Measurements from ENCODE around the gene TEK. TPM values are rescaled to one million over a fixed set of nuclear protein-coding genes. Genes with fewer than 3 reads are reported as not detected.

TEK gene
- total and polyA plus RNA-seq, 9 of the 15 experiments (the other 6 are each of a cell fraction or from before 2014, with no cell fraction given): 0.03 to 0.13 (median 0.06) TPM

DNA sequence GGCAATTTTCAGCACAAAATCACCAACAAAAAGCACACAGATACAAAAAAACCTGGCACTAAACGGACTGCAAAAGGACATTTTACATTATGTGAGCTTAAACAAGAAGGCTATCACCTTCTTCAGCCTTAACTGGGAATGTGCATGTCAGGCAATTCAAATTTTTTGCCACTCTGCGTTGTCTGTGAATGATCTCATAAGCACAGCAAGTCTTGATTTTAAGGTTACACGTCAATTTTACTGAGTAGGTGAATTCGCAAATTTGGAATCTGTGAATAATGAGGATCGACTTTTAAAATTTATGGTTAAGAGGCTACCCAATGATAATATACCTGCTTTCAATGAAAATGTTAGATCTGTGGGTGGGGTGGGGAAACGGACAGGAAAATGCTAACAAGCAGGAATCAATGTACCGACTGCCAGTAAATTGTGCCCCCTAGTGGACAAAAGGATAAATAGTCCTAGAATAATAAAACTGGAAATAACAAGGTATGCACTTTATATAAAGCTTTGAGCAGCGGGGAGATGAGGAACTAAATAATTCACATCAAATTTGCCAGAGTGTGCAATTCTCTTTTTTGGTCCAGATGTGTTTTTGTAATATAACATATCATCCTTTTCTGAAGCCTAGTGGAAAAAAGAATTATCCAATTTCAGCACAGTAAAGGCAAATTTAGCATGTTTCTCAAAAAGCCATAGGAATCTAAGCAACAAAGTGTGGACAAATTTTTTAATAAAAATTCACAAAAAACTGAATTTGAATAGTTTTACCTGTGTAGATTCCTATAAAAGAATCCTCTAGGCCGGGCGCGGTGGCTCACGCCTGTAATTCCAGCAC, 167.4 kb downstream of the TEK start:
- TF ChIP-seq C11orf30 (IDR thresholded peaks at IDR 0.05; ENCODE audit: low read depth) (peak; percentile 10; the same call in 1 of the 2 replicates), ZSCAN32 (CRISPR knock-in tag; IDR thresholded peaks at IDR 0.05) (no peak), RAD21 (CRISPR knock-in tag; conservative IDR thresholded peaks at IDR 0.05 in 1 of 2, IDR thresholded peaks at IDR 0.05 in 1 of 2) (peak; percentile 45 to 55)
- TF ChIP-seq, protein P1, sequence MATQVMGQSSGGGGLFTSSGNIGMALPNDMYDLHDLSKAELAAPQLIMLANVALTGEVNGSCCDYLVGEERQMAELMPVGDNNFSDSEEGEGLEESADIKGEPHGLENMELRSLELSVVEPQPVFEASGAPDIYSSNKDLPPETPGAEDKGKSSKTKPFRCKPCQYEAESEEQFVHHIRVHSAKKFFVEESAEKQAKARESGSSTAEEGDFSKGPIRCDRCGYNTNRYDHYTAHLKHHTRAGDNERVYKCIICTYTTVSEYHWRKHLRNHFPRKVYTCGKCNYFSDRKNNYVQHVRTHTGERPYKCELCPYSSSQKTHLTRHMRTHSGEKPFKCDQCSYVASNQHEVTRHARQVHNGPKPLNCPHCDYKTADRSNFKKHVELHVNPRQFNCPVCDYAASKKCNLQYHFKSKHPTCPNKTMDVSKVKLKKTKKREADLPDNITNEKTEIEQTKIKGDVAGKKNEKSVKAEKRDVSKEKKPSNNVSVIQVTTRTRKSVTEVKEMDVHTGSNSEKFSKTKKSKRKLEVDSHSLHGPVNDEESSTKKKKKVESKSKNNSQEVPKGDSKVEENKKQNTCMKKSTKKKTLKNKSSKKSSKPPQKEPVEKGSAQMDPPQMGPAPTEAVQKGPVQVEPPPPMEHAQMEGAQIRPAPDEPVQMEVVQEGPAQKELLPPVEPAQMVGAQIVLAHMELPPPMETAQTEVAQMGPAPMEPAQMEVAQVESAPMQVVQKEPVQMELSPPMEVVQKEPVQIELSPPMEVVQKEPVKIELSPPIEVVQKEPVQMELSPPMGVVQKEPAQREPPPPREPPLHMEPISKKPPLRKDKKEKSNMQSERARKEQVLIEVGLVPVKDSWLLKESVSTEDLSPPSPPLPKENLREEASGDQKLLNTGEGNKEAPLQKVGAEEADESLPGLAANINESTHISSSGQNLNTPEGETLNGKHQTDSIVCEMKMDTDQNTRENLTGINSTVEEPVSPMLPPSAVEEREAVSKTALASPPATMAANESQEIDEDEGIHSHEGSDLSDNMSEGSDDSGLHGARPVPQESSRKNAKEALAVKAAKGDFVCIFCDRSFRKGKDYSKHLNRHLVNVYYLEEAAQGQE (IDR thresholded peaks at IDR 0.05; ENCODE audit: borderline replicate concordance): peak; percentile 15; the same call in 1 of the 2 replicates
- TF ChIP-seq, protein P1 (CRISPR knock-in tag; IDR thresholded peaks at IDR 0.05; ENCODE audit: low read depth): no peak
- TF ChIP-seq, protein P2, sequence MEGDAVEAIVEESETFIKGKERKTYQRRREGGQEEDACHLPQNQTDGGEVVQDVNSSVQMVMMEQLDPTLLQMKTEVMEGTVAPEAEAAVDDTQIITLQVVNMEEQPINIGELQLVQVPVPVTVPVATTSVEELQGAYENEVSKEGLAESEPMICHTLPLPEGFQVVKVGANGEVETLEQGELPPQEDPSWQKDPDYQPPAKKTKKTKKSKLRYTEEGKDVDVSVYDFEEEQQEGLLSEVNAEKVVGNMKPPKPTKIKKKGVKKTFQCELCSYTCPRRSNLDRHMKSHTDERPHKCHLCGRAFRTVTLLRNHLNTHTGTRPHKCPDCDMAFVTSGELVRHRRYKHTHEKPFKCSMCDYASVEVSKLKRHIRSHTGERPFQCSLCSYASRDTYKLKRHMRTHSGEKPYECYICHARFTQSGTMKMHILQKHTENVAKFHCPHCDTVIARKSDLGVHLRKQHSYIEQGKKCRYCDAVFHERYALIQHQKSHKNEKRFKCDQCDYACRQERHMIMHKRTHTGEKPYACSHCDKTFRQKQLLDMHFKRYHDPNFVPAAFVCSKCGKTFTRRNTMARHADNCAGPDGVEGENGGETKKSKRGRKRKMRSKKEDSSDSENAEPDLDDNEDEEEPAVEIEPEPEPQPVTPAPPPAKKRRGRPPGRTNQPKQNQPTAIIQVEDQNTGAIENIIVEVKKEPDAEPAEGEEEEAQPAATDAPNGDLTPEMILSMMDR (IDR thresholded peaks at IDR 0.05 in 2 of 3, conservative IDR thresholded peaks at IDR 0.05 in 1 of 3; ENCODE audit: insufficient read depth in 2 of 3, low read depth in 1 of 3, low read length in 3 of 3): peak in 2 of 3 experiments; percentile 41 to 55; a peak in 5 of 6 replicates
- TF ChIP-seq, protein P3, sequence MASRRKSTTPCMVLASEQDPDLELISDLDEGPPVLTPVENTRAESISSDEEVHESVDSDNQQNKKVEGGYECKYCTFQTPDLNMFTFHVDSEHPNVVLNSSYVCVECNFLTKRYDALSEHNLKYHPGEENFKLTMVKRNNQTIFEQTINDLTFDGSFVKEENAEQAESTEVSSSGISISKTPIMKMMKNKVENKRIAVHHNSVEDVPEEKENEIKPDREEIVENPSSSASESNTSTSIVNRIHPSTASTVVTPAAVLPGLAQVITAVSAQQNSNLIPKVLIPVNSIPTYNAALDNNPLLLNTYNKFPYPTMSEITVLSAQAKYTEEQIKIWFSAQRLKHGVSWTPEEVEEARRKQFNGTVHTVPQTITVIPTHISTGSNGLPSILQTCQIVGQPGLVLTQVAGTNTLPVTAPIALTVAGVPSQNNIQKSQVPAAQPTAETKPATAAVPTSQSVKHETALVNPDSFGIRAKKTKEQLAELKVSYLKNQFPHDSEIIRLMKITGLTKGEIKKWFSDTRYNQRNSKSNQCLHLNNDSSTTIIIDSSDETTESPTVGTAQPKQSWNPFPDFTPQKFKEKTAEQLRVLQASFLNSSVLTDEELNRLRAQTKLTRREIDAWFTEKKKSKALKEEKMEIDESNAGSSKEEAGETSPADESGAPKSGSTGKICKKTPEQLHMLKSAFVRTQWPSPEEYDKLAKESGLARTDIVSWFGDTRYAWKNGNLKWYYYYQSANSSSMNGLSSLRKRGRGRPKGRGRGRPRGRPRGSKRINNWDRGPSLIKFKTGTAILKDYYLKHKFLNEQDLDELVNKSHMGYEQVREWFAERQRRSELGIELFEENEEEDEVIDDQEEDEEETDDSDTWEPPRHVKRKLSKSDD (conservative IDR thresholded peaks at IDR 0.05; ENCODE audit: low read length): no peak
- H3K9ac ChIP-seq (ENCODE audit: insufficient read depth in 1 of 2, low read depth in 2 of 2, low read length in 2 of 2): no peak overlapping the region
- POLR2A ChIA-PET: no interaction called here
- peak overlapping the region; percentile 51; the same call in 1 of the 2 replicates for H2AFZ ChIP-seq (ENCODE audit: low read depth, low read length)
- H3K4me1 ChIP-seq (replicated peaks in 1 of 2; ENCODE audit: control insufficient read depth in 2 of 2, insufficient read depth in 2 of 2, low read length in 2 of 2): peaks cover 0 to 4% of the 10 kb centered on the region in 2 experiments; a peak in 2 of 5 replicates
- intact Hi-C loops (cut with micrococcal nuclease) (loop anchor here (1.0 kb wide), 1 partner anchor 272 kb away; no protein-coding TSS in a partner anchor), in situ Hi-C loops (cut with MboI) (no loop called here)
- no peak overlapping the region for H3K4me2 ChIP-seq (ENCODE audit: insufficient read depth, low read length)
- H3K9me3 ChIP-seq (replicated peaks; ENCODE audit: control insufficient read depth, insufficient read depth, low read depth, low read length): no peaks in the 10 kb centered on the region
- H3K9me1 ChIP-seq (ENCODE audit: control insufficient read depth, insufficient read depth, low read length): no peaks in the 10 kb centered on the region
- H3K4me3 ChIP-seq: no peak overlapping the region
- no peak overlapping the region for H3K27ac ChIP-seq (ENCODE audit: extremely low read depth, low read depth, low read length)
- WGBS (ENCODE audit: insufficient coverage, low coverage, missing lambda C conversion rate): 11% methylated on average over 7 of the region's 12 CpGs
- H3K79me2 ChIP-seq (ENCODE audit: control insufficient read depth, insufficient read depth, low read length): no peaks in the 10 kb centered on the region
- peak; percentile 10 to 25 (median 16) for DNase-seq (ENCODE audit: extremely low read depth in 1 of 4, low spot score in 3 of 4)
- no peaks in the 10 kb centered on the region for H3K36me3 ChIP-seq (ENCODE audit: control insufficient read depth, insufficient read depth, low read length)
- H4K20me1 ChIP-seq (replicated peaks; ENCODE audit: control insufficient read depth, insufficient read depth, low read length): no peaks in the 10 kb centered on the region
- BruUV-seq (replicated peaks): no TSS peak
- H3K27me3 ChIP-seq (ENCODE audit: control insufficient read depth in 2 of 2, insufficient read depth in 2 of 2, low read length in 2 of 2): no peaks in the 10 kb centered on the region
- no peak for FAIRE-seq
- ATAC-seq: no peak
- CTCF ChIA-PET (ENCODE audit: low intra/inter-chr PET ratio): interaction anchor here (0.7 kb wide), 1 partner anchor 57 kb away, joined by 3 read pairs; no protein-coding TSS in a partner anchor
